TTC549 (cell line): ENCODE measurements around the gene PDE2A.

Experiments used
- FAIRE-seq: peaks from 2 replicates; lab custom pipeline; 2012; peaks lifted over from hg19 to GRCh38; lab: Jason Lieb, UNC

PDE2A gene

GRCh38 chr11:72635309-72635915, 38.8 kb downstream of the PDE2A start:
- no peak for FAIRE-seq

- no peak for FAIRE-seq
Measured at GRCh38 chr11:72634472-72635095, 39.6 kb downstream of the PDE2A start.

- FAIRE-seq, result no peak
Measured at GRCh38 chr11:72634016-72634415, 40.2 kb downstream of the PDE2A start.

GRCh38 chr11:72633068-72633467, 41.2 kb downstream of the PDE2A start:
- FAIRE-seq, result no peak

- no peak for FAIRE-seq
Measured at GRCh38 chr11:72631806-72632731, 42.2 kb downstream of the PDE2A start.

GRCh38 chr11:72630104-72630852, 43.9 kb downstream of the PDE2A start:
- no peak for FAIRE-seq

- no peak for FAIRE-seq
Measured at GRCh38 chr11:72629266-72629665, 45.0 kb downstream of the PDE2A start.

- no peak for FAIRE-seq
Measured at GRCh38 chr11:72627594-72628281, 46.5 kb downstream of the PDE2A start.

- FAIRE-seq, result no peak
Measured at GRCh38 chr11:72626414-72626936, 47.7 kb downstream of the PDE2A start.

- no peak for FAIRE-seq
Measured at GRCh38 chr11:72625691-72626413, 48.4 kb downstream of the PDE2A start.

GRCh38 chr11:72624496-72625201, 49.6 kb downstream of the PDE2A start:
- FAIRE-seq, result no peak

GRCh38 chr11:72623052-72623451, 51.2 kb downstream of the PDE2A start:
- no peak for FAIRE-seq

- FAIRE-seq, result no peak
Measured at GRCh38 chr11:72621008-72621610, 53.1 kb downstream of the PDE2A start.

GRCh38 chr11:72618803-72619202, 55.4 kb downstream of the PDE2A start:
- FAIRE-seq, result no peak

- no peak for FAIRE-seq
Measured at GRCh38 chr11:72617080-72617762, 57.0 kb downstream of the PDE2A start.

- no peak for FAIRE-seq
Measured at GRCh38 chr11:72616655-72617054, 57.6 kb downstream of the PDE2A start.

- no peak for FAIRE-seq
Measured at GRCh38 chr11:72615329-72615728, 58.9 kb downstream of the PDE2A start.

GRCh38 chr11:72614381-72614780, 59.8 kb downstream of the PDE2A start:
- no peak for FAIRE-seq

- no peak for FAIRE-seq
Measured at GRCh38 chr11:72613977-72614376, 60.2 kb downstream of the PDE2A start.
